Fibroblast of mammary gland (primary cell): ENCODE results near the gene GATD1.

Experiments
- DNase-seq: peaks from one replicate; pipeline ENCODE4 v3.0.0-alpha.2; 2010; ENCODE audit warnings: low read depth
- H3K4me3 ChIP-seq: 2 replicates; pipeline ENCODE4 v1.5.1; 2011; ENCODE audit warnings: low read depth, mild to moderate bottlenecking, low read length, moderate library complexity; ENCODE audit not compliant: control insufficient read depth
- TF ChIP-seq, protein P1 (sequence below): conservative IDR thresholded peaks from 2 replicates; pipeline ENCODE4 v1.5.1; 2011; ENCODE audit warnings: low read depth, low read length, inconsistent platforms; ENCODE audit not compliant: control insufficient read depth, insufficient read depth

Gene GATD1

DNA sequence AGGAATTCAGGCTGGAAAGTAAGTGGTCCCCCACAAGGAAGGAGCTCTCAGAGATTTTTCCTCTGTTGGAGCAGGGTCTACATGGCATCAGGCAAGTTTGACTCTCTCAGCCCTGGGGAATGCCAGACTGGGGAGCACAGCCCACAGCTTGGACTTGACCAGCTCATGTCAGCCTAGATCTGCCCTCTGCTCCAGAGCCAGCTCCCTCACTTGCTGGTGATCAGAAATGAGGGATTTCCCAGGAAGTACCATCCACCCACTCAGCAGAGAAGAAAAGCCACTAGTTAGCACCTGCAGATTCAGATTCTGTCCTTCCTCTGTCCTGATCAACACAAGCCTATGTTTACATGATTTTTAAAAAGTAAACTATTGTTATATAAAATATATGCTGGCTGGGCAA lies 17.1 kb downstream of the GATD1 start:
- H3K4me3 ChIP-seq = no peak overlapping the region
- TF ChIP-seq, protein P1, sequence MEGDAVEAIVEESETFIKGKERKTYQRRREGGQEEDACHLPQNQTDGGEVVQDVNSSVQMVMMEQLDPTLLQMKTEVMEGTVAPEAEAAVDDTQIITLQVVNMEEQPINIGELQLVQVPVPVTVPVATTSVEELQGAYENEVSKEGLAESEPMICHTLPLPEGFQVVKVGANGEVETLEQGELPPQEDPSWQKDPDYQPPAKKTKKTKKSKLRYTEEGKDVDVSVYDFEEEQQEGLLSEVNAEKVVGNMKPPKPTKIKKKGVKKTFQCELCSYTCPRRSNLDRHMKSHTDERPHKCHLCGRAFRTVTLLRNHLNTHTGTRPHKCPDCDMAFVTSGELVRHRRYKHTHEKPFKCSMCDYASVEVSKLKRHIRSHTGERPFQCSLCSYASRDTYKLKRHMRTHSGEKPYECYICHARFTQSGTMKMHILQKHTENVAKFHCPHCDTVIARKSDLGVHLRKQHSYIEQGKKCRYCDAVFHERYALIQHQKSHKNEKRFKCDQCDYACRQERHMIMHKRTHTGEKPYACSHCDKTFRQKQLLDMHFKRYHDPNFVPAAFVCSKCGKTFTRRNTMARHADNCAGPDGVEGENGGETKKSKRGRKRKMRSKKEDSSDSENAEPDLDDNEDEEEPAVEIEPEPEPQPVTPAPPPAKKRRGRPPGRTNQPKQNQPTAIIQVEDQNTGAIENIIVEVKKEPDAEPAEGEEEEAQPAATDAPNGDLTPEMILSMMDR = no peak
- DNase-seq = no peak

- peak; percentile 14 for DNase-seq
- H3K4me3 ChIP-seq = no peak overlapping the region
- TF ChIP-seq, protein P1 = no peak
Observed at GRCh38 chr11:749731-750130, 27.6 kb downstream of the GATD1 start.

GRCh38 chr11:748007-748359 lies 29.3 kb downstream of the GATD1 start:
- no peak for DNase-seq
- TF ChIP-seq, protein P1 = no peak
- H3K4me3 ChIP-seq = peak overlapping the region; percentile 60

GRCh38 chr11:747158-748006 lies 29.9 kb downstream of the GATD1 start, which contains the start of gene TALDO1:
Gene TALDO1 (plus strand): TSS chr11:747464. CDS start chr11:747482, 18 bp downstream.
- TF ChIP-seq, protein P1 = no peak
- peak within 1 kb of the TSS; percentile 60 for H3K4me3 ChIP-seq
- DNase-seq = peak; percentile 69

DNA sequence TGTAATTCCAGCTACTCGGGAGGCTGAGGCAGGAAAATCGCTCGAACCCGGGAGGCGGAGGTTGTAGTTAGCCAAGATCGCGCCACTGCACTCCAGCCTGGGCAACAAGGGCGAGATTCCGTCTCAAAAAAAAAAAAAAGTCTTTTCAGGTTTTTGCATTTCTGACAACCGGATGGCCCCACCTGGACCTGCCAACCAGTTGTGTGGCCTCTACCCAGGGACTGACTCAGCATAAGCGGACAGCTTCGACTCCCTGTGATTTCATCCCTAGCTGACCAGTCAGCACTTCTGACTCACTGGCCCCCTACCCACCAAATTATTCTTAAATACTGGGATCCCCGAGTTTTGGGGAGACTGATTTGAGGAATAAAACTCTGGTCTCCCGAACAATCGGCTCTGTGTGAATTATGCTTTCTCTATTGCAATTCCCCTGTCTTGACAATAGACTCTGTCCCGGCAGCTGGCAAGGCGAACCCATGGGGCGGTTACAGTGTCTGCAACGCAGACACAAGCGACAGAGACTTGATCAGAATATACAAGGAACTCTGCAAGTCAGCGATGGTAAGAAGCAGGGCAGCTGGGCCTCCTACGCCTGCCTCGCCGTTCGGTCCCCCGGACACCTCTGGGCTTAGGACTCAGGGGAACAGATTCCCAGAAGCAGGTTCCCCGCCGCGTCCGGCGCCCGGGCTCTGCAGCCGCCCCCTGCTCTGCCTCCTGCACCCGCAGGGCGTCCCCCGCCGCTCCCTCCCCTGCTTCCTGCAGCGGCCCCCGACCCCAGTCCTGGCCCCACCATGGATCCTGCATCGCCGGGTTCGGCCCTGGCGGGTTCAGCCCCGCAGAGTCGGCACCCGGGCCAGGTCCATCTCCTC lies 30.8 kb downstream of the GATD1 start:
- TF ChIP-seq, protein P1 = no peak
- peak; percentile 53 for DNase-seq
- peak overlapping the region; percentile 52 for H3K4me3 ChIP-seq

DNA sequence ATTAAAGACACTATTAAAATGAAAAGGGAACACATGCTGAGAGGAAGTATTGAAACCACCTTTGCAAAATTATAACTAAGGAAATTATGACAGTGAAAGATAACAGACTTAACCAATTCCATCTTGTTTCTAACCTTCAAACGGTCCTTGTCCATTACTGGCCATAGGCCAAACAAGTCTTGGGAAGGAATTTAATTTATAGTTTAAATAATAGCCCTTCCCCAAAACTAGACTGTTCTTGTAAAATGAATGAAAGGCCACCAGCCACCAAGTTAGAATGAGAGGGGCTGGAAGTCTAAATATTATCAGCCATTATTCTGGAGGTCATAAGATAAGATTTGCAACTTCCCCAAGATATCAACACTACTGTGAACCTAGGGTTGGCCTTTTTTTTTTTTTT lies 31.9 kb downstream of the GATD1 start:
- no peak overlapping the region for H3K4me3 ChIP-seq
- no peak for DNase-seq
- TF ChIP-seq, protein P1 = no peak
